HCT116 (cell line): ENCODE data around the gene CHRNB1. TPM values are rescaled to one million over a fixed set of nuclear protein-coding genes. Genes with fewer than 3 reads are reported as not detected.

Experiments used
- ATAC-seq: fragments of 200-7000 bp; cut with Tn5 transposase; 2 replicates; pipeline ENCODE4 v1.9.1; 2020; ENCODE audit warnings: mild to moderate bottlenecking, moderate library complexity
- BruUV-seq: library from RNA; stranded (reverse); fragments of 400-500 nt; replicated peaks from 2 replicates; lab custom pipeline; 2021; lab: Mats Ljungman, UMichigan
- CTCF ChIA-PET: fragments of 300-600 bp; sonication (Branson Sonifier 250); formaldehyde crosslinking; loops from one replicate; lab custom pipeline; 2021; ENCODE audit warnings: antibody characterized with exemption; lab: Charles Lee
- POLR2A ChIA-PET: fragments of 300-600, 350-600 bp; sonication (Branson Sonifier 250); formaldehyde crosslinking; loops from one replicate; lab custom pipeline; 2021; ENCODE audit warnings: antibody characterized with exemption; lab: Charles Lee
- RAD21 ChIA-PET, 2 experiments: fragments of 300-600 bp; sonication (Branson Sonifier 250); formaldehyde crosslinking; loops; one replicate each; lab custom pipeline; 2023; ENCODE audit warnings: low total read pairs in 2 of 2; ENCODE audit not compliant: uncharacterized antibody in 2 of 2, unreplicated experiment in 2 of 2, low non-redundant PET in 1 of 2; lab: Charles Lee
- DNase-seq: peaks from one replicate; pipeline ENCODE4 v3.0.0-alpha.2; 2010; ENCODE audit warnings: low read depth, low spot score
- H2AFZ ChIP-seq: fragments of 200-600 bp; shearing (Covaris generic), sonication (generic); 2 replicates; pipeline ENCODE4 v1.6.1; 2017; ENCODE audit warnings: low read depth, mixed run types, mixed read lengths, antibody characterized with exemption, low read length; ENCODE audit not compliant: poor library complexity, severe bottlenecking
- H3K27ac ChIP-seq: 2 replicates; pipeline ENCODE4 v1.5.1; 2012; ENCODE audit warnings: low read depth, low read length
- H3K27me3 ChIP-seq: fragments of 200-600 bp; sonication (generic); 2 replicates; pipeline ENCODE4 v1.6.1; 2016; ENCODE audit warnings: mixed run types, low read length, mixed read lengths; ENCODE audit not compliant: insufficient read depth
- H3K36me3 ChIP-seq, 2 experiments: fragments of 200-500 bp in 1 of 2; fragments of 200-600 bp in 1 of 2; sonication (Bioruptor generic) in 1 of 2; sonication (generic) in 1 of 2; 2 replicates each; pipeline versions ENCODE4 v1.5.1 to v1.6.1; 2014 to 2016; ENCODE audit warnings: low read length in 2 of 2, inconsistent platforms in 1 of 2, mixed read lengths in 1 of 2, mixed run types in 1 of 2; ENCODE audit not compliant: insufficient read depth in 2 of 2, control insufficient read depth in 1 of 2
- H3K4me1 ChIP-seq, 2 experiments: fragments of 200-600 bp in 1 of 2; sonication (generic) in 1 of 2; 2 replicates each; pipeline versions ENCODE4 v1.5.1 to v1.6.1; 2012 to 2017; ENCODE audit warnings: low read length in 2 of 2, inconsistent platforms in 1 of 2, mild to moderate bottlenecking in 1 of 2, mixed read lengths in 1 of 2, mixed run types in 1 of 2, moderate library complexity in 1 of 2; ENCODE audit not compliant: insufficient read depth in 2 of 2, control insufficient read depth in 1 of 2
- H3K4me2 ChIP-seq: fragments of 200-600 bp; sonication (generic); 2 replicates; pipeline ENCODE4 v1.6.1; 2017; ENCODE audit warnings: mixed run types, low read length, mixed read lengths
- H3K4me3 ChIP-seq, 2 experiments: fragments of 200-600 bp in 1 of 2; sonication (generic) in 1 of 2; replicated peaks in 1 of 2; 2 replicates each; pipeline ENCODE4 v1.5.1; 2011 to 2016; ENCODE audit warnings: low read length in 2 of 2, control low read depth in 1 of 2, low read depth in 1 of 2, mild to moderate bottlenecking in 1 of 2, mixed read lengths in 1 of 2, mixed run types in 1 of 2
- H3K79me2 ChIP-seq: fragments of 200-600 bp; sonication (generic); 2 replicates; pipeline ENCODE4 v1.6.1; 2017; ENCODE audit warnings: mild to moderate bottlenecking, mixed run types, low read length, moderate library complexity, mixed read lengths; ENCODE audit not compliant: insufficient read depth
- H3K9ac ChIP-seq: fragments of 200-600 bp; sonication (generic); 2 replicates; pipeline ENCODE4 v1.6.1; 2016; ENCODE audit warnings: low read length, mixed read lengths
- H3K9me2 ChIP-seq: fragments of 200-600 bp; sonication (generic), shearing (Covaris generic); 2 replicates; pipeline ENCODE4 v1.6.1; 2017; ENCODE audit warnings: mixed run types, mild to moderate bottlenecking, moderate library complexity; ENCODE audit not compliant: insufficient read depth
- H3K9me3 ChIP-seq, 2 experiments: fragments of 200-500 bp in 1 of 2; fragments of 200-600 bp in 1 of 2; sonication (Bioruptor generic) in 1 of 2; sonication (generic) in 1 of 2; 2 replicates each; pipeline ENCODE4 v1.6.1; 2014 to 2017; ENCODE audit warnings: low read length in 2 of 2, mixed read lengths in 2 of 2, inconsistent platforms in 1 of 2, low read depth in 1 of 2, mild to moderate bottlenecking in 1 of 2, mixed run types in 1 of 2, moderate library complexity in 1 of 2; ENCODE audit not compliant: control insufficient read depth in 1 of 2, insufficient read depth in 1 of 2
- H4K20me1 ChIP-seq: fragments of 200-600 bp; sonication (generic), shearing (Covaris generic); 2 replicates; pipeline ENCODE4 v1.6.1; 2017; ENCODE audit warnings: mixed run types, mild to moderate bottlenecking, moderate library complexity; ENCODE audit not compliant: insufficient read depth
- ELF1 ChIP-seq: IDR thresholded peaks from 2 replicates; pipeline ENCODE4 v1.6.1; 2012; ENCODE audit warnings: low read depth, borderline replicate concordance
- EZH2 ChIP-seq: fragments of 200-600 bp; sonication (generic); IDR thresholded peaks from 2 replicates; pipeline ENCODE4 v1.6.1; 2017; ENCODE audit warnings: antibody characterized with exemption, mixed run types
- POLR2AphosphoS5 ChIP-seq: IDR thresholded peaks from 2 replicates; pipeline ENCODE4 v1.6.1; 2011; ENCODE audit warnings: mild to moderate bottlenecking, low read depth, low read length, moderate library complexity
- RAD21 ChIP-seq: IDR thresholded peaks from 2 replicates; pipeline ENCODE4 v1.6.1; 2012; ENCODE audit warnings: low read depth, mild to moderate bottlenecking
- SIN3A ChIP-seq: IDR thresholded peaks from 2 replicates; pipeline ENCODE4 v1.6.1; 2012; ENCODE audit warnings: low read depth
- YY1 ChIP-seq: IDR thresholded peaks from 2 replicates; pipeline ENCODE4 v1.6.1; 2011; ENCODE audit warnings: low read length, low read depth, moderate library complexity, mild to moderate bottlenecking; ENCODE audit not compliant: insufficient replicate concordance; ENCODE audit errors: extremely low read depth
- intact Hi-C: fragments of 100-400 bp; cut with micrococcal nuclease; formaldehyde crosslinking; loops from 2 replicates; pipeline ENCODE4 v1.10.0; 2022
- total RNA-seq: library from RNA; stranded (reverse); gene quantifications from one replicate; pipeline ENCODE4 v1.2.1, GENCODE V29; 2021; ENCODE audit not compliant: unreplicated experiment
- TF ChIP-seq, protein P1 (sequence below): IDR thresholded peaks from 2 replicates; pipeline ENCODE4 v1.6.1; 2012
- TF ChIP-seq, protein P2 (sequence below): IDR thresholded peaks from 2 replicates; pipeline ENCODE4 v1.6.1; 2011; ENCODE audit warnings: mild to moderate bottlenecking, low read length, moderate library complexity; ENCODE audit not compliant: insufficient replicate concordance; ENCODE audit errors: extremely low read depth

CHRNB1 gene
- total RNA-seq, 1 experiment from 2014 or later, result 10.4 TPM

DNA sequence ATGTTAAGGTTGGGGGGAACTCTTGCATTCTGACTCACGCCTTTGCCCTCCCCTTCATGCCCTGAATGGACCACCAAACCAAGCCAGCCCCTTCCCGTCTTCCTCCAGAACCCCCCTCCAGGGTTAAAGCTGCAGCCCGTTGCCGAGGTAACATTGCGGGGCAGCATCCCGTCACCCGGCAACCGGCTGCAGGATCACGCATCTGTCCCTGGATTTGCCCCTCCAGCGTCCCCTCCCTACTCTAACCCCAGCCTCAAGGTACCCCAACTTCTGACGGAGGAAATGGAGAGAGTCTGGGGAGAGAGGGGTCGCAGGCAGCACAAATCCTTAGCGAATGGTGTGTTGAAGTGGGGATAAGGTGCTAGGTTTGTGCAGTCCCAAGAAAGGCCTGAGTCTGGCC is 37.8 kb upstream of the CHRNB1 start:
- H3K9ac ChIP-seq, result no peak overlapping the region
- H3K27ac ChIP-seq, result no peak overlapping the region
- H3K4me1 ChIP-seq, result peaks cover 13 to 22% of the 10 kb centered on the region in 2 experiments
- POLR2A ChIA-PET, result interaction anchor here (0.6 kb wide), 1 partner anchor 140 kb away, joined by 6 read pairs; no protein-coding TSS in a partner anchor
- TF ChIP-seq SIN3A (no peak), EZH2 (no peak), RAD21 (no peak), YY1 (no peak), ELF1 (no peak), POLR2AphosphoS5 (no peak)
- TF ChIP-seq, protein P1, sequence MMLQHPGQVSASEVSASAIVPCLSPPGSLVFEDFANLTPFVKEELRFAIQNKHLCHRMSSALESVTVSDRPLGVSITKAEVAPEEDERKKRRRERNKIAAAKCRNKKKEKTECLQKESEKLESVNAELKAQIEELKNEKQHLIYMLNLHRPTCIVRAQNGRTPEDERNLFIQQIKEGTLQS, result no peak
- TF ChIP-seq, protein P2, sequence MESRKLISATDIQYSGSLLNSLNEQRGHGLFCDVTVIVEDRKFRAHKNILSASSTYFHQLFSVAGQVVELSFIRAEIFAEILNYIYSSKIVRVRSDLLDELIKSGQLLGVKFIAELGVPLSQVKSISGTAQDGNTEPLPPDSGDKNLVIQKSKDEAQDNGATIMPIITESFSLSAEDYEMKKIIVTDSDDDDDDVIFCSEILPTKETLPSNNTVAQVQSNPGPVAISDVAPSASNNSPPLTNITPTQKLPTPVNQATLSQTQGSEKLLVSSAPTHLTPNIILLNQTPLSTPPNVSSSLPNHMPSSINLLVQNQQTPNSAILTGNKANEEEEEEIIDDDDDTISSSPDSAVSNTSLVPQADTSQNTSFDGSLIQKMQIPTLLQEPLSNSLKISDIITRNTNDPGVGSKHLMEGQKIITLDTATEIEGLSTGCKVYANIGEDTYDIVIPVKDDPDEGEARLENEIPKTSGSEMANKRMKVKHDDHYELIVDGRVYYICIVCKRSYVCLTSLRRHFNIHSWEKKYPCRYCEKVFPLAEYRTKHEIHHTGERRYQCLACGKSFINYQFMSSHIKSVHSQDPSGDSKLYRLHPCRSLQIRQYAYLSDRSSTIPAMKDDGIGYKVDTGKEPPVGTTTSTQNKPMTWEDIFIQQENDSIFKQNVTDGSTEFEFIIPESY, result no peak
- H3K4me2 ChIP-seq, result no peak overlapping the region
- DNase-seq (no peak), ATAC-seq (no peak)
- RAD21 ChIA-PET, result no interaction called here
- CTCF ChIA-PET, result interaction anchor here (1.1 kb wide), 1 partner anchor 30 kb away, joined by 4 read pairs; no protein-coding TSS in a partner anchor
- H3K4me3 ChIP-seq, result no peak overlapping the region
- H3K27me3 ChIP-seq, result no peaks in the 10 kb centered on the region
- H3K9me2 ChIP-seq, result no peaks in the 10 kb centered on the region
- BruUV-seq, result no TSS peak
- no peaks in the 10 kb centered on the region for H3K9me3 ChIP-seq
- no peaks in the 10 kb centered on the region for H4K20me1 ChIP-seq
- H3K79me2 ChIP-seq, result peaks cover 8% of the 10 kb centered on the region
- peaks cover 0 to 6% of the 10 kb centered on the region in 2 experiments; a peak in 1 of 4 replicates for H3K36me3 ChIP-seq
- H2AFZ ChIP-seq, result no peak overlapping the region
- intact Hi-C loops, result no loop called here
